ENCODE data around the gene CEP78.
A peak's percentile ranks its signal among the peaks of the same experiment; 100 is the strongest.
"Not testable (repeated sequence)": the region's sequence is repeated elsewhere in the genome, so short reads cannot be mapped to it uniquely, and the experiment has no call there.

Gene CEP78

DNA sequence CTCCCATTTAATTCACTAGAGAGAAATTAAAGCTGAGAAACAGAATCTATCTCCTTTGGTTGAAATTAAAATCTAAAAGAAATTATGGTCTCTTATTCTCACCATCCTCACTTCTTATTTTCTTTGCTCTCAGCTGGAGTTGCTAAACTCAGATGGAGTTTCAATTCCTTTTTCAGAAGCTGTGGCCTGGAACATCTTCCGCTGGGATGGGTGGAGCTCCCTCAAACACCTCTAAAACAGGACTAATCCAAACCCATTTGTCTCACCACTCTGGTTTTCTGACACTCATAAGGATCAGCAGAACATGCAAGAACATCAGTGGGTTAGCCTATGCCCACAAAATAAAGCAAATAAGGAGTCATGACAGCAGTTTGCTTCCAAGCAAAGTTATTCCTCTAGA lies 39.6 kb upstream of the CEP78 start:
- H3K4me3 ChIP-seq (ENCODE audit: low read depth, low read length), result no peak overlapping the region
- no peak for TF ChIP-seq CTCF (conservative IDR thresholded peaks at IDR 0.05; ENCODE audit: low read depth, low read length)
- DNase-seq (ENCODE audit: low read depth), result no peak

DNA sequence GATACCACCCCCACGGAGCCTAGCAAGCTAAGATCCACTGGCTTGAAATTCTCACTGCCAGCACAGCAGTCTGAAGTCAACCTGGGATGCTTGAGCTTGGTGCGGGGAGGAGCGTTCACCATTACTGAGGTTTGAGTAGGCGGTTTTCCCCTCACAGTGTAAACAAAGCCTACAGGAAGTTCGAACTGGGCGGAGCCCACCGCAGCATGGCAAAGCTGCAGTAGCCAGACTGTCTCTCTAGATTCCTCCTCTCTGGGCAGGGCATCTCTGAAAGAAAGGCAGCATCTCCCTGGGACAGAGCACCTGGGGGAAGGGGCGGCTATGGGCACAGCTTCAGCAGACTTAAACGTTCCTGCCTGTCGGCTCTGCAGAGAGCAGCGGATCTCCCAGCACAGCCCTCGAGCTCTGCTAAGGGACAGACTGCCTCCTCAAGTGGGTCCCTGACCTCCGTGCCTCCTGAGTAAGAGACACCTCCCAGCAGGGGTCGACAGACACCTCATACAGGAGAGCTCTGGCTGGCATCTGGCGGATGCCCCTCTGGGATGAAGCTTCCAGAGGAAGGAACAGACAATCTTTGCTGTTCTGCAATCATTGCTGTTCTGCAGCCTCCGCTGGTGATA lies 34.6 kb upstream of the CEP78 start:
- not testable (repeated sequence) for H3K4me3 ChIP-seq (ENCODE audit: low read depth, low read length)
- peak; percentile 31 for DNase-seq (ENCODE audit: low read depth)

- TF ChIP-seq CTCF (conservative IDR thresholded peaks at IDR 0.05; ENCODE audit: low read depth, low read length), result no peak
- no peak for DNase-seq (ENCODE audit: low read depth)
- H3K4me3 ChIP-seq (ENCODE audit: low read depth, low read length), result no peak overlapping the region
These were observed 28.6 kb upstream of the CEP78 start for GRCh38 chr9:78207319-78207718.

GRCh38 chr9:78207901-78208300 lies 28.0 kb upstream of the CEP78 start:
- no peak overlapping the region for H3K4me3 ChIP-seq (ENCODE audit: low read depth, low read length)
- no peak for DNase-seq (ENCODE audit: low read depth)
- no peak for TF ChIP-seq CTCF (conservative IDR thresholded peaks at IDR 0.05; ENCODE audit: low read depth, low read length)

- DNase-seq (ENCODE audit: low read depth), result no peak
- TF ChIP-seq CTCF (conservative IDR thresholded peaks at IDR 0.05; ENCODE audit: low read depth, low read length), result no peak
- no peak overlapping the region for H3K4me3 ChIP-seq (ENCODE audit: low read depth, low read length)
These were observed 26.7 kb upstream of the CEP78 start for GRCh38 chr9:78209127-78209526.

- H3K4me3 ChIP-seq (ENCODE audit: low read depth, low read length), result no peak overlapping the region
- no peak for DNase-seq (ENCODE audit: low read depth)
- TF ChIP-seq CTCF (conservative IDR thresholded peaks at IDR 0.05; ENCODE audit: low read depth, low read length), result no peak
These were observed 25.0 kb upstream of the CEP78 start for GRCh38 chr9:78210841-78211301.

- H3K4me3 ChIP-seq (ENCODE audit: low read depth, low read length), result no peak overlapping the region
- no peak for TF ChIP-seq CTCF (conservative IDR thresholded peaks at IDR 0.05; ENCODE audit: low read depth, low read length)
- DNase-seq (ENCODE audit: low read depth), result no peak
These were observed 23.0 kb upstream of the CEP78 start for GRCh38 chr9:78212868-78213267.

Measured in choroid plexus epithelial cell (primary cell).